VCaP (cell line): Measurements from ENCODE around the gene ACP1.

Experiments used
- H3K27ac ChIP-seq: fragments of 450-650 bp; 2 replicates; pipeline ENCODE4 v1.5.1; 2017
- TF ChIP-seq, protein P1 (sequence below): fragments of 450-650 bp; conservative IDR thresholded peaks from 2 replicates; pipeline ENCODE4 v1.5.1; 2017; ENCODE audit warnings: mild to moderate bottlenecking, moderate library complexity

The ACP1 gene

DNA sequence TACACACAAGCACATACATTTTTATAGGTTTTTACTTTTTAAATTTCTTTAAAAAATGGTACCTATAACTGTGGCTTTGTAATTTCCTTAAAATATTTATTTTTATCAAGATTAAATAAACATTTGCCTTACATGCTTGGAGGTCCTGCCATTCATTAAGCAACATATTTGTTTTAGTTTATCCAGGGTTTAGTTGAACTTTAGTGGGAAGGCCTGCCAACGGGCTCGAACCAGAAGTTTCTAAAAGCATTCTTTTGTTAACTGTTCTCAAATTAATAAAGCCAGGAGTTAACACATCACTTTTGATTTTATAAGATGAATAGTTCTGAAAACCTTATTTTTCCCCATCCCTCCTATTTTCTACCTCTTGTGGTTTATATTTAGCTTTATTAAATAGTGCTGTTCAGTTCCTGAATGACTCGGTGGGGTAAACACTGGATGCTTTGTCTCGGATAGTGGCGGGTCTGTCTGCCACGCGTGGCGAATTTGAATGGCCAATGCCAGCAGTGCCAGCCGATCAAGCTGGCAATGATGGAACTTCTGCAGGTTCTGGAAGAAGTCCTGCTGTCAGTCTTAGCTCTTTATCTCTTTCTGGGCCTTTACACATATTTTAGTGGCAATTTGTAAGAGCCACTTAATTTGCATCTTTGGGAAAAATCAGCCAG is 33.1 kb upstream of the ACP1 start:
- TF ChIP-seq, protein P1, sequence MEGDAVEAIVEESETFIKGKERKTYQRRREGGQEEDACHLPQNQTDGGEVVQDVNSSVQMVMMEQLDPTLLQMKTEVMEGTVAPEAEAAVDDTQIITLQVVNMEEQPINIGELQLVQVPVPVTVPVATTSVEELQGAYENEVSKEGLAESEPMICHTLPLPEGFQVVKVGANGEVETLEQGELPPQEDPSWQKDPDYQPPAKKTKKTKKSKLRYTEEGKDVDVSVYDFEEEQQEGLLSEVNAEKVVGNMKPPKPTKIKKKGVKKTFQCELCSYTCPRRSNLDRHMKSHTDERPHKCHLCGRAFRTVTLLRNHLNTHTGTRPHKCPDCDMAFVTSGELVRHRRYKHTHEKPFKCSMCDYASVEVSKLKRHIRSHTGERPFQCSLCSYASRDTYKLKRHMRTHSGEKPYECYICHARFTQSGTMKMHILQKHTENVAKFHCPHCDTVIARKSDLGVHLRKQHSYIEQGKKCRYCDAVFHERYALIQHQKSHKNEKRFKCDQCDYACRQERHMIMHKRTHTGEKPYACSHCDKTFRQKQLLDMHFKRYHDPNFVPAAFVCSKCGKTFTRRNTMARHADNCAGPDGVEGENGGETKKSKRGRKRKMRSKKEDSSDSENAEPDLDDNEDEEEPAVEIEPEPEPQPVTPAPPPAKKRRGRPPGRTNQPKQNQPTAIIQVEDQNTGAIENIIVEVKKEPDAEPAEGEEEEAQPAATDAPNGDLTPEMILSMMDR: no peak
- H3K27ac ChIP-seq: no peak overlapping the region

DNA sequence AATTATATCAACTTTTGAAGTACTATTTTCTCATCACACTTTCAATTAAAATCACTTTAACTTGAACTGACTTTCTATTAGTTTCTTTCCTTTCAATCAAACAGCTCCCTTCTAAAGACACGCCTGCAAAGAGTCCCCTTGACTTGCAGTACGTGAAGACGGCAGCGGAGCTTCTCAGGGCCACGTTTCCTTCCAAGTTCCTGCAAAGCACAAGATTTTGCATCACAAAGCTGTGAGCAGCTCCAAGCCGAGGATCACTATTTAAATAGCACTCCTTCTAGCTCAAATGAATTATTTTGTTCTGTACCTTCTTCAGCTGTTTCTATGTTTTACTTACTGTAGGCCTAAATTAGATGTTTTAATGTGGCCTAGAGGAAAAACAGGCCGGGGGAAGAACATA is 31.7 kb upstream of the ACP1 start:
- no peak overlapping the region for H3K27ac ChIP-seq
- TF ChIP-seq, protein P1: no peak

- H3K27ac ChIP-seq: no peak overlapping the region
- TF ChIP-seq, protein P1: no peak
Measured at GRCh38 chr2:234421-234820, 30.3 kb upstream of the ACP1 start.

GRCh38 chr2:236993-237539 is 27.7 kb upstream of the ACP1 start:
- TF ChIP-seq, protein P1: no peak
- no peak overlapping the region for H3K27ac ChIP-seq

DNA sequence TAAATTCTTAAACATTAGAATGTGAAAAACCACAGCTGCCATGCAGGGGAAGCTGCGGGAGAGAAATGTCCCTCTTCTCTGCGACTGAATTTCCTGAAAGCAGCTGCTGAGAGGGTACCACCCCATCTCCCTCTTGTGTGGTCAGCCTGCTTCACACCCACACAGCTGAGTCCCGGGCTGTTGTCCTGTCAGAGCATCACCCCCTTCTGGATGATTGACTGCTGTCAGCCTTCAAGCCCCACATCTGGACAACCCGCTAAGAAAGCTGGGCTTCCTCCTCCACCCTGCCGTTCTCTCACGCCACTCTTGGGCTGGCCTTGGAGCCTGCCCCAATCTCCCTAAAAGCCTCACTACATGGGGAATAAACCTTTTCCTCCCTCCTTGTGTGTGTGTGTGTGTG is 26.9 kb upstream of the ACP1 start:
- H3K27ac ChIP-seq: no peak overlapping the region
- TF ChIP-seq, protein P1: no peak

- H3K27ac ChIP-seq: no peak overlapping the region
Measured at GRCh38 chr2:238431-238830, 26.3 kb upstream of the ACP1 start.

DNA sequence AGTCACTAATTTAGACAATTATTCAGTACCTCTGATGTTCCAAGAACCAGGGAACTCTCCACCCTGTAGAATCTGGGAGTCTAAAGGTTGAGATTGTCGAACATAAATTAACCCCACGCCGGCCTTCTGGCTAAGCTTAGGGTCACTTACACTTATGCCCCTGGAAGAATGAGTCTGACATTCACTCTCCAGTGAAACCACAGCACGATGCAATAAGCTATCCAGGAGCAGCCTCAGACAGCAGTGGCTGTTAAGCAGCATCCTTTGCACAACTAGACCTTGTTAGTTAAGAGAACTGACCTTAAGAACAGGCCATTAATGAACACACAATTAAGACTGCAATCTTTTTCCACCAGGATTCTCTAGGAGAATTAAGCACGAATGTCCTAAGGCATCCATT is 25.9 kb upstream of the ACP1 start:
- TF ChIP-seq, protein P1: no peak
- H3K27ac ChIP-seq: no peak overlapping the region

More at GRCh38 chr2:238431-238830, 26.3 kb upstream of the ACP1 start:
- TF ChIP-seq, protein P1: no peak
